Mesothelial cell of epicardium (in vitro differentiated cells): ENCODE results near the gene ARHGAP20. TPM values are rescaled to one million over a fixed set of nuclear protein-coding genes. Genes with fewer than 3 reads are reported as not detected.

Source experiments
- DNase-seq, 2 experiments: peaks; one replicate each; pipeline ENCODE4 v3.0.0; 2021; ENCODE audit warnings: low spot score in 2 of 2; ENCODE audit not compliant: unreplicated experiment in 2 of 2
- H3K27ac Mint-ChIP-seq: 2 replicates; pipeline ENCODE4 v1.8.0; 2021; ENCODE audit warnings: mixed read lengths
- H3K27me3 Mint-ChIP-seq: 2 replicates; pipeline ENCODE4 v1.8.0; 2021; ENCODE audit warnings: low read depth, mixed read lengths
- H3K36me3 Mint-ChIP-seq: 2 replicates; pipeline ENCODE4 v1.8.0; 2021; ENCODE audit warnings: mixed read lengths
- H3K4me1 Mint-ChIP-seq: 2 replicates; pipeline ENCODE4 v1.8.0; 2021; ENCODE audit warnings: mixed read lengths
- H3K4me3 Mint-ChIP-seq: 2 replicates; pipeline ENCODE4 v1.8.0; 2021; ENCODE audit warnings: mild to moderate bottlenecking, moderate library complexity, mixed read lengths
- H3K9me3 Mint-ChIP-seq: 2 replicates; pipeline ENCODE4 v1.8.0; 2021; ENCODE audit warnings: mixed read lengths
- total RNA-seq: library from RNA; stranded (reverse); gene quantifications from 3 replicates; pipeline ENCODE4 v1.2.1, GENCODE V29; 2021
- TF ChIP-seq, protein P1 (sequence below): fragments of 200-600 bp; sonication (generic); IDR thresholded peaks from one replicate; pipeline ENCODE4 v1.5.0; 2021; ENCODE audit warnings: antibody characterized with exemption; ENCODE audit not compliant: unreplicated experiment

ARHGAP20 gene
- total RNA-seq, 1 donor from 2014 or later: 8.9 TPM

DNA sequence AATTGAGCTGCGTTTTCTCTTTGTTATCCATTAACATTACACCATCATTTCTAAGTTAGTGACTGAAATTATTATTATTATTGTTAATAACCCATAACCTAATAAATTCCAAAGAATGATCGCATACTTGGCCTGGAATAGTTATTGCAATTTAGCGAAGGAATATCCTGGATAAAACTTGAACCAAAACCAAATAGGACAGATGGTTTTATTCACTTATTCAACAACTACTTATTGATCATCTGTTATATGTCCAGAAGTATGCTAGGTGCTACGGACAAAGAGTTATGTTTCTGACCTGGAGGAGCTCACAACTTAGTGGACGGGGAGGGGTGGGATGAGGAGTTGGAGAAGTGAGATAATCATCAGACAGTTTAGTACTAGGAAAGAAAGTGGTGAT, 44.8 kb upstream of the ARHGAP20 start:
- TF ChIP-seq, protein P1, sequence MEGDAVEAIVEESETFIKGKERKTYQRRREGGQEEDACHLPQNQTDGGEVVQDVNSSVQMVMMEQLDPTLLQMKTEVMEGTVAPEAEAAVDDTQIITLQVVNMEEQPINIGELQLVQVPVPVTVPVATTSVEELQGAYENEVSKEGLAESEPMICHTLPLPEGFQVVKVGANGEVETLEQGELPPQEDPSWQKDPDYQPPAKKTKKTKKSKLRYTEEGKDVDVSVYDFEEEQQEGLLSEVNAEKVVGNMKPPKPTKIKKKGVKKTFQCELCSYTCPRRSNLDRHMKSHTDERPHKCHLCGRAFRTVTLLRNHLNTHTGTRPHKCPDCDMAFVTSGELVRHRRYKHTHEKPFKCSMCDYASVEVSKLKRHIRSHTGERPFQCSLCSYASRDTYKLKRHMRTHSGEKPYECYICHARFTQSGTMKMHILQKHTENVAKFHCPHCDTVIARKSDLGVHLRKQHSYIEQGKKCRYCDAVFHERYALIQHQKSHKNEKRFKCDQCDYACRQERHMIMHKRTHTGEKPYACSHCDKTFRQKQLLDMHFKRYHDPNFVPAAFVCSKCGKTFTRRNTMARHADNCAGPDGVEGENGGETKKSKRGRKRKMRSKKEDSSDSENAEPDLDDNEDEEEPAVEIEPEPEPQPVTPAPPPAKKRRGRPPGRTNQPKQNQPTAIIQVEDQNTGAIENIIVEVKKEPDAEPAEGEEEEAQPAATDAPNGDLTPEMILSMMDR: no peak
- H3K4me3 Mint-ChIP-seq: no peak overlapping the region
- H3K36me3 Mint-ChIP-seq: peaks cover 2% of the 10 kb centered on the region
- DNase-seq: no peak
- peaks cover 5% of the 10 kb centered on the region for H3K4me1 Mint-ChIP-seq
- H3K27ac Mint-ChIP-seq: no peak overlapping the region
- H3K27me3 Mint-ChIP-seq: no peaks in the 10 kb centered on the region
- peaks cover 19% of the 10 kb centered on the region for H3K9me3 Mint-ChIP-seq

DNA sequence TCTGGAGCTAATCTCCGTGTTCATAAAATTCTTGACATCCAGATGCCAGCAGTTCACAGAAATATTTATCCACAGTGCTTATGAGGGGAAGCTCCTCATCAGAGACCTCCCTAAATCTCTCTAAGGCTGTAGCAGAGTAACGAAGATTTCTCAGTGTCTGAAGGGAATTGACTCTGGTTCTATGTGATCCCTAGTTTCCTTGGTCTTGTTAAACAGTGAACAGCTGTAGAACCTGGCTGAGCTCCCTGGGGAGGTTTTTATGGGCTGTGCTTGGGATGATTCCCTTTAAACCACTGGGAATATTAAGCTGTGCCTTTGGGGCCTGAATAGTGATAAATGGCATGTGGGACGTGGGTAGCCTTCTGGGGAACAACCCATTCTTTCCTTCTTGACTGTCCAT, 43.7 kb upstream of the ARHGAP20 start:
- H3K27ac Mint-ChIP-seq: no peak overlapping the region
- H3K36me3 Mint-ChIP-seq: peaks cover 5% of the 10 kb centered on the region
- TF ChIP-seq, protein P1: no peak
- DNase-seq: no peak
- peaks cover 29% of the 10 kb centered on the region for H3K9me3 Mint-ChIP-seq
- no peak overlapping the region for H3K4me3 Mint-ChIP-seq
- peaks cover 5% of the 10 kb centered on the region for H3K4me1 Mint-ChIP-seq
- H3K27me3 Mint-ChIP-seq: no peaks in the 10 kb centered on the region

DNA sequence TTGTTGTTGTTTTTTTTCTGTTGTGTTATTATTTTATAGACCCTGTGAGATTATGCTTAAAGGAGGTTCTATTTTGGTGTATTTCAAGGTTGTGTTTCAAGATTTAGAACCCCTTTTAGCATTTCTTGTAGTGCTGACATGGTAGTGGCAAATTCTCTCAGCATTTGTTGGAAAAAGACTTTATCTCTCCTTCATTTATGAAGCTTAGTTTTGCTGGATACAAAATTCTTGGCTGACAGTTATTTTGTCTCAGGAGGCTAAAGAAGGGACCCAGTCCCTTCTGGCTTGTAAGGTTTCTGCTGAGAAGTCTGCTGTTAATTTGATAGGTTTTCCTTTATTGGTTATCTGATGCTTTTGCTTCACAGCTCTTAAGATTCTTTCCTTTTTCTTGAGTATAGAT, 40.7 kb upstream of the ARHGAP20 start:
- H3K4me3 Mint-ChIP-seq: no peak overlapping the region
- TF ChIP-seq, protein P1: no peak
- H3K27me3 Mint-ChIP-seq: no peaks in the 10 kb centered on the region
- no peaks in the 10 kb centered on the region for H3K4me1 Mint-ChIP-seq
- peaks cover 7% of the 10 kb centered on the region for H3K36me3 Mint-ChIP-seq
- no peak overlapping the region for H3K27ac Mint-ChIP-seq
- peaks cover 52% of the 10 kb centered on the region for H3K9me3 Mint-ChIP-seq
- no peak for DNase-seq

DNA sequence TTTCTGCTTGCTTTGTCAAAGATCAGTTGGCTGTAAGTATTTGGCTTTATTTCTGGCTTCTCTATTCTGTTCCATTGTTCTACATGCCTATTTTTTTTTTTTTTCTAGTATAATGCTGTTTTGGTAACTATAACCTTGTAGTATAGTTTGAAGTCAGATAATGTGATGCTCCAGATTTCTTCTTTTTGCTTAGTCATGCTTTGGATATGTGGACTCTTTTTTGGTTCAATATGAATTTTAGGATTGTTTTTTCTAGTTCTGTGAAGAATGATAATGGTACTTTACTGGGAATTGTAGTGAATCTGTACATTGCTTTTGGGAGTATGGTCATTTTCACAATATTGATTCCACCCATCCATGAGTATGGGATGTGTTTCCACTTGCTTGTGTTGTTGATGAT, 37.9 kb upstream of the ARHGAP20 start:
- H3K9me3 Mint-ChIP-seq: peaks cover 52% of the 10 kb centered on the region
- TF ChIP-seq, protein P1: no peak
- DNase-seq: no peak
- peaks cover 7% of the 10 kb centered on the region for H3K36me3 Mint-ChIP-seq
- no peak overlapping the region for H3K27ac Mint-ChIP-seq
- no peaks in the 10 kb centered on the region for H3K4me1 Mint-ChIP-seq
- H3K4me3 Mint-ChIP-seq: no peak overlapping the region
- no peaks in the 10 kb centered on the region for H3K27me3 Mint-ChIP-seq

DNA sequence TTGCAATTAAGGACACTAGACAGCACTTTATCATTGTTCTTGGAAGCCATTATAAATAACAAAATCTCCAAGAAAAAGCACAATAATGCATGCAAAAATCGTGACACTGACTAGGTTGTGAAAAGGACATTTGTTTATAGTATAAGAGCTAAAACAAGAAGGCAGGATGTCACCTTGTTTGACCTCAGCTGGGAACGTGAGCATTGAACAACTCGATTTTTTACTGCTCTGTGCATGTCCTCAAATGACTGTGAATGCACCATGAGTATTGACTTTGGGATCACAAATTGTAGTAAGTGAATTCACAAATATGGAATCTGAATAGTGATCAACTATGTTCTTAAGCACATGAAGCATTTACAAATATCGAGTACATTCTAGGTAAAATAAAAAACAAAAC, 35.3 kb upstream of the ARHGAP20 start:
- TF ChIP-seq, protein P1: no peak
- Mint-ChIP-seq H3K4me3 (no peak overlapping the region), H3K9me3 (peaks cover 40% of the 10 kb centered on the region), H3K36me3 (peaks cover 4% of the 10 kb centered on the region), H3K4me1 (no peaks in the 10 kb centered on the region), H3K27me3 (no peaks in the 10 kb centered on the region), H3K27ac (no peak overlapping the region)
- no peak for DNase-seq

DNA sequence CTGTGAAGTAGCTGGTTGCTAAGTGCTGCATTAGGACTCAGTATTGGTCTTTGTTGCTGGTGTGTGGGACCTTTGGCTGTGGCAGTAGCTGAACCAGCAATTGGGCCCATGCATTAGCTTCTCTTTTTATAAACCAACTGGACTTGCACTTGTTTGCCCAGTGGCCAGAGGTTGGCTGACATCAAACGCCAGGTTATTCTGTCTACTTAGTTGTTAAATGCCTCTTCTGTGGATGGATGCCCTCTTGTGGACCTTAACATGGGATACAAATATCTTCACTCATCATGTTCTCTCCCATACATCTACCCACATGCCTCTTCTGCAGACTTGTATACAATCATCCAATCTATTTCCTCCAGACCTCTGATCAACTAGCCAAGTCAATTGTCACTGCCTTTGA, 26.4 kb upstream of the ARHGAP20 start:
- no peak for DNase-seq
- Mint-ChIP-seq H3K27me3 (no peaks in the 10 kb centered on the region), H3K36me3 (no peaks in the 10 kb centered on the region), H3K27ac (no peak overlapping the region), H3K4me3 (no peak overlapping the region), H3K9me3 (peaks cover 9% of the 10 kb centered on the region), H3K4me1 (peaks cover 21% of the 10 kb centered on the region)
- TF ChIP-seq, protein P1: no peak
